Smooth muscle cell of the brain vasculature (primary cell): ENCODE data around the gene CST2.
"Not testable (repeated sequence)": the region's sequence is repeated elsewhere in the genome, so short reads cannot be mapped to it uniquely, and the experiment has no call there.

Experiments
- DNase-seq: peaks from one replicate; pipeline ENCODE4 v3.0.0-alpha.2; 2012; ENCODE audit warnings: low read depth, low spot score

Gene CST2

DNA sequence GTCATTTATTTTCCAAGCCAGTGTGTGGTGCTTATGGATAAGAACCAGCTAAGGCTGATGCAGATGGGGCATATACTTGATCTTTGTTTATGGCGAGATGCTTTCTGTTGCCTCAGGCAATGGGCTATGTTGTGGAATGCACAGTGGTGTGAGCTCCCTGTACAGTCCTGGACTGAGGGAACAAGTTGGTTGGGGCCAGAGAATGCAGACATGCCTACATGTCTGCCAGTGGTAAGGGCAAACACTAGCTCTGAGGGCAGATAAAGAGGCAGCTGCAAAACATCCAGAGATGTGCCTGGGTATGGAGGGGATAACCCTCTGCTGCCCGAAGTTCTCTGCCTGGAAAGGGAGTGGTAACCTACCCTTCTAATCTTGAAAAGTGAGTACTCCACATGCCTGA, 16.2 kb downstream of the CST2 start:
- DNase-seq: not testable (repeated sequence)

DNA sequence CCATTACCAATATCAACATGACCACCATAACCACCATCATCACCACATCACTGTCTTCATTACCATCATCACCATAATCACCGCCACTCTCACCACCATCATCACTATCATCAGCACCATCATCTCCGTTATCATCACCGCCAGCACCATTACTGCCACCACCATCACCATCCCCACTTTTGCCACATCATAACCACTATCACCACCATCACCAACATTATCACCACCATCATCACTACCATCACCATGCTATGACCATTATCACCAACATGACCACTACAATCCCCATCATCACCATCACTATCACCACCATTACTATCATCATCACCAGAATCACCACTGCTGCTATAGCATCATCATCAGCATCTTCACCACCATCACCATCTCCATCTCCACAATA, 25.7 kb downstream of the CST2 start:
- no peak for DNase-seq

DNA sequence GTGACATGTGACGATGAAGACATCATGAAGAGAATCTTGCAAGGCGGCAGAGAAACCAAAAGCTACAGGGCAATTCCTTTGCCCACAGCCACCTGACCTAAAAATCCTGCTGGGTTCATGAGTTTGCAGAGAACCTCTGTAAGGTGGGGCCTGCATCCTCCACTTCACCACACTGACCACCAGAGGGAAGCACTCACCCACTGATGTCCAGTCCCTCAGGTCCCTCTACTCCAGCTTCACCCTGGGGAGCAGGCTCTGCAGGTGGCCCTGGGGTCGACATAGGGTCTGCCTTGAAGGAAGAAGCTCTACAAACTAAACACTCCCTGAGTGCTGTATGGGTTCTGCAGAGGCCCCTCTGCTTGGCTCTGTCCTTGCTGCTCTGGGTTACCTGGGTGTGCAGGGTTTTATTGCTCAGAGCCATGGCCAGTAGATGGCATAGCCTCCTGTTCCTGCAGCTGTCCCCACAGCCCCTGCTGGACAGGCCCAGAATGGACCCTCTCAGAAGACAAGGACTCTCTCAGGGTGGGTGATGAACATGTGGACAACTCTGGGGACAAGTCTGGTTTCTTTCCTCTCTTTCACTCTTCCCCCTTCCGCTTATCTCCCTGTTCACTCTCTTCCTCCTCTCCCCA, 27.2 kb downstream of the CST2 start:
- not testable (repeated sequence) for DNase-seq

- no peak for DNase-seq
Observed at GRCh38 chr20:23795526-23795925, 31.0 kb downstream of the CST2 start.

GRCh38 chr20:23794841-23795240, 31.7 kb downstream of the CST2 start:
- no peak for DNase-seq

DNA sequence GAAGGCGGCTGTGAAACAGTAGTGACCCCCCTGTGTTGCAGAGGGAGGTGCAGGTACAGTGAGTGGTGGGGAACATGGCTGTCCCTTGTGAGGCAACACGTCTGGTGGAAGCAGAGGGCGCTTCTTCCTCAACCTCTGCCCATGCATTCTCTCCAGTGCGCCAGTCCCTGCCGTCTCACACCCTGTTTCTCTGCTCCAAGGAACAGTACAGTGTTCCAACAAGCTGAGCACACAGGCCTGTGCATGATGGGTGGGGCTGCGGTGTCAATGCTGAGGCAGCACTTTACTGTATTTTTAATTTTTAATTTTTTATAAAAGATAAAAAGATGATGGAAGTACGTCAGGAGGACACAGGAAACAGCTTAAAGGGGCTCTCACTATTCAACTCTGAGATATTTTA, 32.5 kb downstream of the CST2 start:
- DNase-seq: no peak

- no peak for DNase-seq
Observed at GRCh38 chr20:23783447-23783846, 43.1 kb downstream of the CST2 start.

DNA sequence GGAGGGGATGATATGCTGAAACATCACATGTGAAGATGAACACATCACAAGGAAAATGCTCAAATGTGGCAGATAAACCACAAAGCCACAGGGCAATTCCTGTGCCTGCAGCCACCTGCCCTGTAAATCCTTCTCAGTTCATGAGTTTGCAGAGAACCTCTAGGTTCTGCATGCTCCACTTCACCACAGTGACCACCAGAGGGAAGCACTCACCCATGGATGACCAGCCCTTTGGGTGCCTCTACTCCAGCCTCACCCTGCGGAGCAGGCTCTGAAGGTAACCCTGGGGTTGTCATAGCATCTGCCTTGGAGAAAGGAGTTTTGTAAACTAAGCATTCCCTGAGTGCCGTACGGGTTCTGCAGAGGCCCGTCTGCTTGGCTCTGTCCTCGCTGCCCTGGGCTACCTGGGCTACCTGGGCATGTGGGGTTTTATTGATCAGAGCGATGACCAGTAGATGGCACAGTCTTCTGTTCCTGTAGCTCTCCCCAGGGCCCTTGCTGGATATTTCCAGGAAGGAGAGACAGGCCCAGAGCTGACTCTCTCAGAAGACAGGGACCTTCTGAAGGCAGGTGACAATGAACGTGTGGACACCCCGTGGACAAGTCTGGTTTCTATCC, 44.1 kb downstream of the CST2 start:
- DNase-seq: no peak

DNA sequence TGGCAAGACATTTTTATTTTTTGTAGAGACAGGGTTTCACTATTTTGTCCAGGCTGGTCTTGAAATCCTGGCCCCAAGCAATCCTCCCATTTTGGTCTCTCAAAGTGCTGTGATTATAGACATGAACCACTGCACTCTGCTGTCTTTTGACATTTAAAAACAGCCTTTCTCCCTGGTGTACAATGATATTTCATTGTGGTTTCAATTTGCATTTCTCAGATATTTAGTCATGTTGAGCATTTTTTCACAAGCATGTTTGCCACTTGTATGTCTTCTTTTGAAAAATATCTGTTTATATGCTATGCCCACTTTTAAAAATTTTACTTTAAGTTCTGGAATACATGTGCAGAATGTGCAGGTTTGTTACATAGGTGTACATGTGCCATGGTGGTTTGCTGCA, 47.9 kb downstream of the CST2 start:
- DNase-seq: not testable (repeated sequence)

- DNase-seq: not testable (repeated sequence)
Observed at GRCh38 chr20:23777380-23777779, 49.1 kb downstream of the CST2 start.

DNA sequence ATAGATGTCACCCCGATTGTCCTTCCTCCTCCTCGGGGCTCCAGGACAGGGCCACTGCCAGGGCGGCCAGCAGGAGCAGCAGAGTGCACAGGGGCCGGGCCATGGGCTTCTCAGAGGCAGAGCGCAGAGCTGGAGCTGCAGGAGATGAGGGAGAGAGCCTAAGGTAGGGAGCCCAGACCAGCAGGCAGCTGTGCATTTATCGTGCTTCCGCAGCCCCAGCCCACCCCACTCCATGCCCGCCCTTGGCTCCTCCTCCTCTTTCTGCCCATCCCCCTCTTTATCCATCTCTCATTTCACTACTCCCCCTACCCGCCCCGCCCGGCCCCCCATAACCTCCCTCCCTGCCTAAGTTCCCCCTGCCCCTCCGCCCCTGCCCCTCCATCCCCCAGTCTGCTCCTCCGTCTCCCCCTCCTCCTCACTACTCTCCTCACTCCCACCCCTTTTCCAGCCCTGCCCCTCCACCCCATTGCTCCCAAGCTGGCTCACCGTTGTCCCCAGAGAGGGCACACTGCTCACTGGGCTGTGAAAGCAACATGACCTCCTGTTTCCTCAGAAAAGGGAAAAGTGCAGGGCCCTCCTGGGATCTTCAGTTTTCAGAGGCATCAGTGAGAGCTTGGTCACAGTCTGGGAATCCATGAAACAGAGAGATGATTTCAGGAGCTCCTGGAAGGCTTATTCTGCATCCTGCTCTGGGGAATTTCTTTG, 50.3 kb downstream of the CST2 start:
- DNase-seq: no peak

DNA sequence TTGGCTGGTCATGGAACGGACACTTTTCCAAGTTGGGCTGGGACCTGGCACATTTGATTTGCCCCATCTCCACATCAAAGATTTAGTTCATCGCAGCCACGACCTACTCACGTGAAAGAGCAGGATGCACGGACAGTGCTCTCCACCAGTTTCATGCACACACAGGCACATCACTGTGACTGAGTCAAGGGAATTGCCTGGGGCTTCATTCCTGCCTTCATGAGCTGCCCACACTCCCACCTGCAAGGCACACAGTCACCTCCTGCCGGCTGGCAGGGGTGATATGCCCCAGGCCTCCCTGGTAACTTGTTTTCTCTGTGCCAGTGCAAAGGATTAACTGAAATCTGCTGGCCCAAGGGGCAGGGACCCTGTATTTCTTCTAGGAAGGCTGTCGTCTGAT, 52.4 kb downstream of the CST2 start:
- no peak for DNase-seq
